ENCODE measurements around the gene PCNT.
"Not testable (repeated sequence)": the region's sequence is repeated elsewhere in the genome, so short reads cannot be mapped to it uniquely, and the experiment has no call there.

DNA sequence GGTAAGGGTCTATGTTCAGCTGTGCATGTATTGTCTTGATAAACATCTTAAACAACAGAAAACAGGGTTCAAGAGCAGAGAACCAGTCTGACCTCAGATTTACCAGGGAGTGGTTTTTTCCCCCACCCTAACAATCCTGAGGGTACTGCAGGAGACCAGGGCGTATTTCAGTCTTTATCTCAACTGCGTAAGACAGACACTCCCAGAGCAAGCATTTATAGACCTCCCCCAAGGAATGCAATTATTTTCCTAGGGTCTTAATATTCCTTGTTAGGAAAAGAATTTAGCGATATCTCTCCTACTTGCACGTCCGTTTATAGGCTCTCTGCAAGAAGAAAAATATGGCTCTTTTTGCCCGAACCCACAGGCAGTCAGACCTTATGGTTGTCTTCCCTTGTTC is 124.9 kb downstream of the PCNT start:
- TF ChIP-seq ZNF629 (tag by site-specific recombination; IDR thresholded peaks at IDR 0.05); REST (tag by site-specific recombination; IDR thresholded peaks at IDR 0.05); ZNF76 (tag by site-specific recombination; IDR thresholded peaks at IDR 0.05; ENCODE audit: borderline replicate concordance, low read depth); ZNF585B (tag by site-specific recombination; IDR thresholded peaks at IDR 0.05); ZNF274 (IDR thresholded peaks at IDR 0.05; ENCODE audit: low read length); ZNF274 (tag by site-specific recombination; IDR thresholded peaks at IDR 0.05; ENCODE audit: borderline replicate concordance); YY1 (tag by site-specific recombination; IDR thresholded peaks at IDR 0.05): not testable (repeated sequence)
- TF ChIP-seq, protein P1, sequence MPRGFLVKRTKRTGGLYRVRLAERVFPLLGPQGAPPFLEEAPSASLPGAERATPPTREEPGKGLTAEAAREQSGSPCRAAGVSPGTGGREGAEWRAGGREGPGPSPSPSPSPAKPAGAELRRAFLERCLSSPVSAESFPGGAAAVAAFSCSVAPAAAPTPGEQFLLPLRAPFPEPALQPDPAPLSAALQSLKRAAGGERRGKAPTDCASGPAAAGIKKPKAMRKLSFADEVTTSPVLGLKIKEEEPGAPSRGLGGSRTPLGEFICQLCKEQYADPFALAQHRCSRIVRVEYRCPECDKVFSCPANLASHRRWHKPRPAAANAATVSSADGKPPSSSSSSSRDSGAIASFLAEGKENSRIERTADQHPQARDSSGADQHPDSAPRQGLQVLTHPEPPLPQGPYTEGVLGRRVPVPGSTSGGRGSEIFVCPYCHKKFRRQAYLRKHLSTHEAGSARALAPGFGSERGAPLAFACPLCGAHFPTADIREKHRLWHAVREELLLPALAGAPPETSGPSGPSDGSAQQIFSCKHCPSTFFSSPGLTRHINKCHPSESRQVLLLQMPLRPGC (tag by site-specific recombination; IDR thresholded peaks at IDR 0.05), result not testable (repeated sequence)
- peak; percentile 64 for TF ChIP-seq SETDB1 (IDR thresholded peaks at IDR 0.05; ENCODE audit: insufficient read length, low read length)
- TF ChIP-seq, protein P2, sequence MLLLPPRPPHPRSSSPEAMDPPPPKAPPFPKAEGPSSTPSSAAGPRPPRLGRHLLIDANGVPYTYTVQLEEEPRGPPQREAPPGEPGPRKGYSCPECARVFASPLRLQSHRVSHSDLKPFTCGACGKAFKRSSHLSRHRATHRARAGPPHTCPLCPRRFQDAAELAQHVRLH (tag by site-specific recombination; IDR thresholded peaks at IDR 0.05), result not testable (repeated sequence)

Measured in HEK293 (cell line).